Measurements from ENCODE around the gene SPATA9. TPM values are rescaled to one million over a fixed set of nuclear protein-coding genes. Genes with fewer than 3 reads are reported as not detected.

Gene SPATA9
- total RNA-seq, 1 experiment from 2014 or later = not detected

DNA sequence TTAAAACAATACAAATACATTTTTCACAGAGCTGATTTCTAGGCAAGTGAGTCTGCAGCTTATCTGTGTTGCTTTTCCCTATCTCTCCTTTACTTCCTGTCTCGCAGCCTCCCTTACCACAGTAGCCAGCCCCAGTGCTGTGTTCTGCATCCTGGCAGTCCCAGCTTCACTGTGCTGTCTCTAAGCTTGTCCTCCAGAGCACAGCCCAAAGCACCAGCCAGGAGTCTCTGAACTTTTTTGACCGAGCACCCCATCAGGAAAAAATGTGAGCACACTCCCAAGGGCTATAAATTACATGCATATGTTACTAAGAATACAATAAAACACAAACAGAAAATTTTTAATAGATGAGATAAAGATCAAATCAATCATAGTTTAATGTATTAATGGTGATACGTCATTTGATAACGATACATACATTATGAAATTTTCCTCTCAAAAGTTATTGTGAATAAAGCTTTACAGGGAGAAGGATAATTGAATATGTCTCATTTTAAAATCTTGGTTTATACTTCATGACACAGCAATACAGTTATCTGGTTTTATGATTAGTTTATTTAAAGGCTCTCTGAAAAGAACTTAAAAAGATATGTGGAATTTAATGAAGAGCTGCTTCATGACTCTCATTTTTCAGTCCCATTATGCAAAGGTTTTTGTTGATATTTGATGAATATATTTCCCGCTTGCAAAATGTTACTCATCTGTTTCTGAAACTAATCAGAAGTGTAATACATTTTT lies 41.0 kb upstream of the SPATA9 start:
- Mint-ChIP-seq H3K36me3 (ENCODE audit: insufficient read depth, unreplicated experiment) (no peaks in the 10 kb centered on the region), H3K27me3 (ENCODE audit: unreplicated experiment) (no peaks in the 10 kb centered on the region), H3K9me3 (ENCODE audit: low read depth, unreplicated experiment) (no peaks in the 10 kb centered on the region), H3K27ac (ENCODE audit: unreplicated experiment) (no peak overlapping the region), H3K4me1 (ENCODE audit: low read depth, unreplicated experiment) (peaks cover 30% of the 10 kb centered on the region), H3K4me3 (ENCODE audit: low read depth, unreplicated experiment) (no peak overlapping the region)
- TF ChIP-seq, protein P1, sequence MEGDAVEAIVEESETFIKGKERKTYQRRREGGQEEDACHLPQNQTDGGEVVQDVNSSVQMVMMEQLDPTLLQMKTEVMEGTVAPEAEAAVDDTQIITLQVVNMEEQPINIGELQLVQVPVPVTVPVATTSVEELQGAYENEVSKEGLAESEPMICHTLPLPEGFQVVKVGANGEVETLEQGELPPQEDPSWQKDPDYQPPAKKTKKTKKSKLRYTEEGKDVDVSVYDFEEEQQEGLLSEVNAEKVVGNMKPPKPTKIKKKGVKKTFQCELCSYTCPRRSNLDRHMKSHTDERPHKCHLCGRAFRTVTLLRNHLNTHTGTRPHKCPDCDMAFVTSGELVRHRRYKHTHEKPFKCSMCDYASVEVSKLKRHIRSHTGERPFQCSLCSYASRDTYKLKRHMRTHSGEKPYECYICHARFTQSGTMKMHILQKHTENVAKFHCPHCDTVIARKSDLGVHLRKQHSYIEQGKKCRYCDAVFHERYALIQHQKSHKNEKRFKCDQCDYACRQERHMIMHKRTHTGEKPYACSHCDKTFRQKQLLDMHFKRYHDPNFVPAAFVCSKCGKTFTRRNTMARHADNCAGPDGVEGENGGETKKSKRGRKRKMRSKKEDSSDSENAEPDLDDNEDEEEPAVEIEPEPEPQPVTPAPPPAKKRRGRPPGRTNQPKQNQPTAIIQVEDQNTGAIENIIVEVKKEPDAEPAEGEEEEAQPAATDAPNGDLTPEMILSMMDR (IDR thresholded peaks at IDR 0.05; ENCODE audit: unreplicated experiment) = no peak
- CTCF ChIA-PET = interaction anchor here (0.7 to 1.5 kb wide), 4 partner anchors 9 to 129 kb away, joined by 3 to 10 read pairs (median 4); no protein-coding TSS in a partner anchor
- BruUV-seq (replicated peaks) = no TSS peak
- intact Hi-C loops (cut with micrococcal nuclease; ENCODE audit: unreplicated experiment) = no loop called here
- DNase-seq = no peak

- TF ChIP-seq, protein P1 (IDR thresholded peaks at IDR 0.05; ENCODE audit: unreplicated experiment) = no peak
- CTCF ChIA-PET = interaction anchor here (0.7 kb wide), 1 partner anchor 11 kb away, joined by 5 read pairs; no protein-coding TSS in a partner anchor
- Mint-ChIP-seq H3K36me3 (ENCODE audit: insufficient read depth, unreplicated experiment) (no peaks in the 10 kb centered on the region), H3K4me1 (ENCODE audit: low read depth, unreplicated experiment) (peaks cover 9% of the 10 kb centered on the region), H3K27ac (ENCODE audit: unreplicated experiment) (no peak overlapping the region), H3K4me3 (ENCODE audit: low read depth, unreplicated experiment) (no peak overlapping the region), H3K27me3 (ENCODE audit: unreplicated experiment) (no peaks in the 10 kb centered on the region), H3K9me3 (ENCODE audit: low read depth, unreplicated experiment) (no peaks in the 10 kb centered on the region)
- intact Hi-C loops (cut with micrococcal nuclease; ENCODE audit: unreplicated experiment) = no loop called here
- no peak for DNase-seq
- no TSS peak for BruUV-seq (replicated peaks)
Observed at GRCh38 chr5:95721582-95722295, 38.9 kb upstream of the SPATA9 start.

DNA sequence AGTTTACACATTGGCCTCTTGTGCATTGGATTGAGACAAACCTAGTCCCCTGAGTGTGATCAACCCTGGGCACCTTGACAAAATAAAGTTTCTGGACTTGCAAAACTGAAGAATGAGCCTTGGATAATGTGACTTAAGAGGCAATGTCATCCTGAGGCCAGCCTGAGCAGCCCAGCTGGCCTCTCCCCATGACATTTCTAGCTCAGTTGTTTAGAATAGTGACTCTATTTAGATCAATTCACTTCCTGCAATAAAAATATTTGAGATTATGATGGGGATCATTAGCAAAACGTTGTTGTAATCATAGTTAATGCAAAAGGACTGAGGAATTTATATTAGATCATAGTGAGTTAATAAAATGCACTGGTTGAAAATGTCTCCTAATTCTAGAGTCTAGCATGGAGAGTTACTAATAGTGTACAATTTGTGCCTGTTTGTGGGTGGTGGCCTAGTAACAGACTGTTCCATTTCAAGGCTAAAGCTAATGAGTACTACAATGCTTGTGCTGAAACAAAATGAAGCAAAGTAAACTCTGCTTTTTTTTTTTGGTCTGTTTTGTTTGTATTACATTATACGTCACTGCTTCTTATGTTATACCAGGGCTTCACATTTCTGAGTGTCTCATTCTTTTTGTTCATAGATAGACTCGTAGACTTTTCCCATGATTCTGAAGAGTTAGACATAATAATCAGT lies 37.4 kb upstream of the SPATA9 start:
- CTCF ChIA-PET = no interaction called here
- Mint-ChIP-seq H3K36me3 (ENCODE audit: insufficient read depth, unreplicated experiment) (no peaks in the 10 kb centered on the region), H3K4me3 (ENCODE audit: low read depth, unreplicated experiment) (no peak overlapping the region), H3K27ac (ENCODE audit: unreplicated experiment) (no peak overlapping the region), H3K27me3 (ENCODE audit: unreplicated experiment) (no peaks in the 10 kb centered on the region), H3K9me3 (ENCODE audit: low read depth, unreplicated experiment) (no peaks in the 10 kb centered on the region), H3K4me1 (ENCODE audit: low read depth, unreplicated experiment) (peaks cover 8% of the 10 kb centered on the region)
- no TSS peak for BruUV-seq (replicated peaks)
- no peak for DNase-seq
- intact Hi-C loops (cut with micrococcal nuclease; ENCODE audit: unreplicated experiment) = no loop called here
- TF ChIP-seq, protein P1 (IDR thresholded peaks at IDR 0.05; ENCODE audit: unreplicated experiment) = no peak

DNA sequence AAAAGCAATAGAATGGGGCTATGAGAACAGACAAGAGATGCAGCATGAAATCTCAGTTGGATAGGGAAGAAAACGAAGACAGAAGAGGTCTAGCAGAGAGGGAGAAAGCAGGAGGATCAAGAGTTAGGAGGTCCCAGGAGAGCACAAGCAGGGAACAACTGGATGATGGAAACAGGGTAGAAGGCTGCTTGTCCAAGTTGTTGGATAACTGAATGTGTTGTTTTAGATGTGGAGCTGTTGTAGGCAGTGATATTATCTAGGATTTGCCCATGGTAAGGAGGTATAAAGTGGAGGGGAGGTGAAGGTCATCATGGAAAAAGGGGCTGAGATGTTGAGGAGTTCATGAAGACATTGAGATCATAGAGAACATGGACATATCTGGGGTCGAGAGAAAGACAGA lies 35.9 kb upstream of the SPATA9 start:
- peaks cover 4% of the 10 kb centered on the region for H3K9me3 Mint-ChIP-seq (ENCODE audit: low read depth, unreplicated experiment)
- H3K4me1 Mint-ChIP-seq (ENCODE audit: low read depth, unreplicated experiment) = peaks cover 15% of the 10 kb centered on the region
- TF ChIP-seq, protein P1 (IDR thresholded peaks at IDR 0.05; ENCODE audit: unreplicated experiment) = no peak
- intact Hi-C loops (cut with micrococcal nuclease; ENCODE audit: unreplicated experiment) = no loop called here
- H3K36me3 Mint-ChIP-seq (ENCODE audit: insufficient read depth, unreplicated experiment) = no peaks in the 10 kb centered on the region
- no TSS peak for BruUV-seq (replicated peaks)
- H3K27me3 Mint-ChIP-seq (ENCODE audit: unreplicated experiment) = no peaks in the 10 kb centered on the region
- CTCF ChIA-PET = interaction anchor here (1.4 kb wide), 1 partner anchor 12 kb away, joined by 5 read pairs; the partner anchor contains the start of gene RHOBTB3
- DNase-seq = no peak
- H3K4me3 Mint-ChIP-seq (ENCODE audit: low read depth, unreplicated experiment) = no peak overlapping the region
- H3K27ac Mint-ChIP-seq (ENCODE audit: unreplicated experiment) = no peak overlapping the region

All from Calu3 (cell line).